ENCODE measurements around the gene BLACAT1. TPM values are rescaled to one million over a fixed set of nuclear protein-coding genes. Genes with fewer than 3 reads are reported as not detected.

BLACAT1 gene
- total and polyA plus RNA-seq, 2 of the 13 experiments (the other 11 are each of a cell fraction or from before 2014, with no cell fraction given) = 1.2 to 2.8 TPM

DNA sequence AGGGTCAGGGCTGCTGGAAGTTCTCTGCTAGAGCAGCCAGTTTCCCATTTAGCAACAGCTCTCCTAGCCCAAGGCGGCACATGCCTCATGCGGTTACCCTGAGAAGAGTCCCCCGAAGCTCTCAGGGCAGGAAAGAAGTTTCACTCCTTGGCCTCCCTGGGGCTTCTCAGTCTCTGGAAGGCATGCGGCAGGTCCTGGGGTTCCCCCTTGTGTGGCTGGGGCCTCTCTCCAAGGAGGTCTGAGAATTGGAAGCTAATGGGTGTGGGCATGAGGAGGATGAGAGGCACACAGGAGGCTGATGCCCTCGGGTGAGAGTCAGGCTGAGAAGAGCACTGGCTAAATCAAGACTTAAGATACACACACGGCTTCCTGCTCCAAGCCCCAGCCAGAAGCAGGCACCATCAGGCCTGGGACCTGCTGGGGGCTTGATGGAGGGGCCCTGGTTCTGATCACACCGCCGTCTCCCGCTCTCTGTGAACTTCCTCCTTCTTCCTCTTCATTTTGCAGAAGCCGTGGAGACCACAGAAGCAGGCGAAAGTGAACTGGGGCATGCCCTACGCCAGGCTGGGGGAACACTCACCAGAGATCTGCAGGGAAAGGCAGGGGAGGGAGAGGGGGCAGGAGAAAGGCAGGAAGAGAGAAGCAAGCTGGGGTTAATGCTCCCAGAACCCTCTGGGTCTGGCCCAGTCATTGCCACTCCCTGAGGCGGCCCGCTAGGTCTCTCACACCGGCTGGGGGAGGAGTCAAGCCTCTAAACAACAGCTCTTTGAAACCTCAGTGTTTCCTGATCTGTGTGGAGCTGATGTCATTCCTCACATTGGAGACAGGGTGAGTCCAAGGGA, 15.1 kb downstream of the BLACAT1 start (continued):
- TF ChIP-seq TAF15 (IDR thresholded peaks at IDR 0.05; ENCODE audit: low read depth, low read length, poor library complexity, severe bottlenecking) (no peak), RARA (CRISPR knock-in tag; IDR thresholded peaks at IDR 0.05) (no peak), ZNF468 (CRISPR knock-in tag; IDR thresholded peaks at IDR 0.05) (no peak), PATZ1 (CRISPR knock-in tag; IDR thresholded peaks at IDR 0.05) (no peak), TEAD2 (CRISPR knock-in tag; IDR thresholded peaks at IDR 0.05) (no peak), ZSCAN5A (CRISPR knock-in tag; IDR thresholded peaks at IDR 0.05; ENCODE audit: borderline replicate concordance) (no peak), MED13 (CRISPR knock-in tag; IDR thresholded peaks at IDR 0.05) (no peak), CHCHD3 (CRISPR knock-in tag; IDR thresholded peaks at IDR 0.05) (no peak), PCBP2 (optimal IDR thresholded peaks at IDR 0.05; ENCODE audit: low read depth, low read length, poor library complexity, severe bottlenecking) (no peak), ERF (CRISPR knock-in tag; IDR thresholded peaks at IDR 0.05) (peak; percentile 27; the same call in 1 of the 2 replicates), ZBTB1 (CRISPR knock-in tag; IDR thresholded peaks at IDR 0.05; ENCODE audit: borderline replicate concordance) (no peak), ATF6 (CRISPR knock-in tag; conservative IDR thresholded peaks at IDR 0.05) (no peak), NCOA1 (CRISPR knock-in tag; IDR thresholded peaks at IDR 0.05) (no peak), RAD51 (IDR thresholded peaks at IDR 0.05; ENCODE audit: borderline replicate concordance) (no peak), ZNF292 (CRISPR knock-in tag; IDR thresholded peaks at IDR 0.05; ENCODE audit: borderline replicate concordance, low read depth) (peak; percentile 47; the same call in 1 of the 2 replicates), HNRNPH1 (optimal IDR thresholded peaks at IDR 0.05; ENCODE audit: low read depth, low read length) (peak; percentile 60), ZNF263 (CRISPR knock-in tag; IDR thresholded peaks at IDR 0.05) (0 out of 2 replicates have a peak, but pooled peaks have one; percentile 12), ZNF274 (CRISPR knock-in tag; IDR thresholded peaks at IDR 0.05) (no peak), IRF2 (CRISPR knock-in tag; IDR thresholded peaks at IDR 0.05) (no peak), IRF9 (CRISPR knock-in tag; IDR thresholded peaks at IDR 0.05; ENCODE audit: borderline replicate concordance) (no peak), ZNF547 (CRISPR knock-in tag; IDR thresholded peaks at IDR 0.05) (peak; percentile 37; the same call in 1 of the 2 replicates), CHD4 (IDR thresholded peaks at IDR 0.05; ENCODE audit: borderline replicate concordance, low read length) (no peak), KDM5B (CRISPR knock-in tag; IDR thresholded peaks at IDR 0.05; ENCODE audit: borderline replicate concordance) (no peak), ZNF75D (CRISPR knock-in tag; IDR thresholded peaks at IDR 0.05; ENCODE audit: borderline replicate concordance) (no peak)

All from HepG2 (cell line).